Neural cell (in vitro differentiated cells): Measurements from ENCODE around the gene FIBCD1. TPM values are rescaled to one million over a fixed set of nuclear protein-coding genes. Genes with fewer than 3 reads are reported as not detected.

Experiments
- H2AFZ ChIP-seq: fragments of 200-600, 300-800 bp; sonication (generic), shearing (Covaris generic); 2 replicates; pipeline ENCODE4 v1.6.0; 2014; ENCODE audit warnings: low read depth, mild to moderate bottlenecking, antibody characterized with exemption, low read length, moderate library complexity
- H3F3A ChIP-seq: fragments of 200-600 bp; shearing (Covaris generic); 2 replicates; pipeline ENCODE4 v1.6.1; 2016; ENCODE audit warnings: mild to moderate bottlenecking, moderate library complexity, mixed read lengths, antibody characterized with exemption, low read length; ENCODE audit not compliant: insufficient read depth, poor library complexity, severe bottlenecking
- H3K27ac ChIP-seq: fragments of 200-600, 300-800 bp; sonication (generic), shearing (Covaris generic); 2 replicates; pipeline ENCODE4 v1.5.1; 2014; ENCODE audit warnings: mild to moderate bottlenecking, low read length, moderate library complexity
- H3K27me3 ChIP-seq: fragments of 300-800, 200-600 bp; sonication (generic), shearing (Covaris generic); 2 replicates; pipeline ENCODE4 v1.6.0; 2014; ENCODE audit warnings: mild to moderate bottlenecking, low read depth, low read length, moderate library complexity; ENCODE audit not compliant: insufficient read depth
- H3K36me3 ChIP-seq: fragments of 300-800, 200-600 bp; sonication (generic), shearing (Covaris generic); 2 replicates; pipeline ENCODE4 v1.5.1; 2014; ENCODE audit warnings: mild to moderate bottlenecking, antibody characterized with exemption, low read length, moderate library complexity; ENCODE audit not compliant: insufficient read depth
- H3K4me2 ChIP-seq: fragments of 300-800, 200-600 bp; sonication (generic), shearing (Covaris generic); 2 replicates; pipeline ENCODE4 v1.6.0; 2014; ENCODE audit warnings: mild to moderate bottlenecking, low read length
- H3K4me3 ChIP-seq: fragments of 300-800, 200-600 bp; sonication (generic), shearing (Covaris generic); 2 replicates; pipeline ENCODE4 v1.5.1; 2014; ENCODE audit warnings: mild to moderate bottlenecking, low read length, moderate library complexity
- H3K79me2 ChIP-seq: fragments of 200-600 bp; shearing (Covaris generic); replicated peaks from 2 replicates; pipeline ENCODE4 v1.6.0; 2014; ENCODE audit warnings: mild to moderate bottlenecking, low read length, moderate library complexity; ENCODE audit not compliant: insufficient read depth
- H3K9ac ChIP-seq: fragments of 300-800, 200-600 bp; sonication (generic), shearing (Covaris generic); 2 replicates; pipeline ENCODE4 v1.6.1; 2016; ENCODE audit warnings: mild to moderate bottlenecking, low read length, mixed read lengths
- H3K9me2 ChIP-seq: fragments of 200-600 bp; shearing (Covaris generic); 2 replicates; pipeline ENCODE4 v1.6.1; 2016; ENCODE audit warnings: mild to moderate bottlenecking, low read length, mixed read lengths; ENCODE audit not compliant: insufficient read depth
- H3K9me3 ChIP-seq: fragments of 200-600, 300-800 bp; sonication (generic), shearing (Covaris generic); 2 replicates; pipeline ENCODE4 v1.6.1; 2016; ENCODE audit warnings: mild to moderate bottlenecking, mixed run types, low read length, moderate library complexity, mixed read lengths
- H4K20me1 ChIP-seq: fragments of 200-600 bp; shearing (Covaris generic); 2 replicates; pipeline ENCODE4 v1.6.1; 2016; ENCODE audit warnings: mild to moderate bottlenecking, mixed run types; ENCODE audit not compliant: insufficient read depth
- EP300 ChIP-seq: fragments of 450-650 bp; conservative IDR thresholded peaks from 2 replicates; pipeline ENCODE4 v1.6.1; 2014; ENCODE audit warnings: antibody characterized with exemption, mild to moderate bottlenecking, moderate library complexity; ENCODE audit not compliant: poor library complexity, severe bottlenecking
- EZH2 ChIP-seq: fragments of 200-600, 300-800 bp; shearing (Covaris generic), sonication (generic); IDR thresholded peaks from 2 replicates; pipeline ENCODE4 v1.6.1; 2014; ENCODE audit warnings: antibody characterized with exemption, low read length, borderline replicate concordance, mild to moderate bottlenecking; ENCODE audit not compliant: insufficient read depth, poor library complexity, severe bottlenecking
- MXI1 ChIP-seq: fragments of 450-650 bp; conservative IDR thresholded peaks from 2 replicates; pipeline ENCODE4 v1.6.1; 2014; ENCODE audit warnings: antibody characterized with exemption, mild to moderate bottlenecking; ENCODE audit not compliant: poor library complexity, severe bottlenecking
- POLR2AphosphoS5 ChIP-seq: IDR thresholded peaks from 2 replicates; pipeline ENCODE4 v1.6.1; 2012
- RAD21 ChIP-seq: fragments of 450-650 bp; conservative IDR thresholded peaks from 2 replicates; pipeline ENCODE4 v1.6.1; 2014; ENCODE audit warnings: antibody characterized with exemption, mild to moderate bottlenecking, moderate library complexity
- SMC3 ChIP-seq: fragments of 450-650 bp; conservative IDR thresholded peaks from 2 replicates; pipeline ENCODE4 v1.6.1; 2014; ENCODE audit warnings: antibody characterized with exemption, mild to moderate bottlenecking, moderate library complexity; ENCODE audit not compliant: poor library complexity
- TAF1 ChIP-seq: IDR thresholded peaks from 2 replicates; pipeline ENCODE4 v1.6.1; 2012; ENCODE audit warnings: low read depth
- polyA plus RNA-seq: library from polyadenylated mRNA; depleted of rRNA; stranded (reverse); fragments of >200 nt; gene quantifications from 2 replicates; pipeline ENCODE4 v1.2.3, GENCODE V29; 2014
- TF ChIP-seq, protein P1 (sequence below): IDR thresholded peaks from 2 replicates; pipeline ENCODE4 v1.6.1; 2012; ENCODE audit warnings: borderline replicate concordance
- TF ChIP-seq, protein P2 (sequence below): fragments of 450-650 bp; IDR thresholded peaks from 2 replicates; pipeline ENCODE4 v1.5.1; 2014; ENCODE audit warnings: antibody characterized with exemption, mild to moderate bottlenecking, moderate library complexity; ENCODE audit not compliant: poor library complexity, severe bottlenecking

The FIBCD1 gene
- polyA plus RNA-seq, 1 donor from 2014 or later = 2.7 TPM

DNA sequence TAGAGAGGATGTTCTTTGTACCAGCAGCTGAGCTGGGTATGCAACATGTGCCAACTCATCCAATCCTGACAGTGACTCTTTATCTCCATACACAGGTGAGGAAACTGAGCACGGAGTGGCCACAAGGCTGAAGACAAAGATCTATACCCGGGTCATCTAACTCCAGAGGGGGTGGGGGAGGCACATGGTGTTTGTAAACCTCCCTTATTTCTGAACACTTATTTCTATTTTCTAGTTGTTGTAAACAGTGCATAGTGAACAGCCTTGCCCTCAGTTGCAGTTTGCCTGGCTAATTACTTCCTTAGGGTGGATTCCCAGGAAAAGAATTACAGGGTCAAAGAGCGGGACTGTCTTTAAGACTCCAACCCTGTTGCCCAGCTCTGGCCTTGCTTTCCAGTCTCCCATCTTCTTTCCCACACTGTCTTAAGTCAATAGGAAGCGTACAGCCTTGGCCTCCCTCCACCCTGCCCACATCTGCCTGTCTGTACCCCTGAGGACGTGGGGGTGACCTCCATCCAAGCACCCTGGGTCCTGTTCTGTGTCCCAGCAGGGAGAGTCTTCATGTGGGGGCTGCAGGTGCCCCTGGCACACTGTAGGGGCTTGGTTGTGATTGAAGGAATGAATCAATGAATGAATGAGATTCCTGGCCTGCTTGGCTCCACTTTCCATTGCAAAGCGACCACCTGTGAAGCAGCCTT, 13.2 kb upstream of the FIBCD1 start:
- Histone ChIP-seq H3K9me2 (no peaks in the 10 kb centered on the region), H3K9ac (no peak overlapping the region), H3K4me3 (no peak overlapping the region), H3K79me2 (no peaks in the 10 kb centered on the region), H3K27me3 (no peaks in the 10 kb centered on the region), H4K20me1 (no peaks in the 10 kb centered on the region), H3K4me2 (no peak overlapping the region), H3K9me3 (no peaks in the 10 kb centered on the region), H2AFZ (no peak overlapping the region), H3K36me3 (no peaks in the 10 kb centered on the region), H3K27ac (no peak overlapping the region), H3F3A (no peaks in the 10 kb centered on the region)
- TF ChIP-seq, protein P1, sequence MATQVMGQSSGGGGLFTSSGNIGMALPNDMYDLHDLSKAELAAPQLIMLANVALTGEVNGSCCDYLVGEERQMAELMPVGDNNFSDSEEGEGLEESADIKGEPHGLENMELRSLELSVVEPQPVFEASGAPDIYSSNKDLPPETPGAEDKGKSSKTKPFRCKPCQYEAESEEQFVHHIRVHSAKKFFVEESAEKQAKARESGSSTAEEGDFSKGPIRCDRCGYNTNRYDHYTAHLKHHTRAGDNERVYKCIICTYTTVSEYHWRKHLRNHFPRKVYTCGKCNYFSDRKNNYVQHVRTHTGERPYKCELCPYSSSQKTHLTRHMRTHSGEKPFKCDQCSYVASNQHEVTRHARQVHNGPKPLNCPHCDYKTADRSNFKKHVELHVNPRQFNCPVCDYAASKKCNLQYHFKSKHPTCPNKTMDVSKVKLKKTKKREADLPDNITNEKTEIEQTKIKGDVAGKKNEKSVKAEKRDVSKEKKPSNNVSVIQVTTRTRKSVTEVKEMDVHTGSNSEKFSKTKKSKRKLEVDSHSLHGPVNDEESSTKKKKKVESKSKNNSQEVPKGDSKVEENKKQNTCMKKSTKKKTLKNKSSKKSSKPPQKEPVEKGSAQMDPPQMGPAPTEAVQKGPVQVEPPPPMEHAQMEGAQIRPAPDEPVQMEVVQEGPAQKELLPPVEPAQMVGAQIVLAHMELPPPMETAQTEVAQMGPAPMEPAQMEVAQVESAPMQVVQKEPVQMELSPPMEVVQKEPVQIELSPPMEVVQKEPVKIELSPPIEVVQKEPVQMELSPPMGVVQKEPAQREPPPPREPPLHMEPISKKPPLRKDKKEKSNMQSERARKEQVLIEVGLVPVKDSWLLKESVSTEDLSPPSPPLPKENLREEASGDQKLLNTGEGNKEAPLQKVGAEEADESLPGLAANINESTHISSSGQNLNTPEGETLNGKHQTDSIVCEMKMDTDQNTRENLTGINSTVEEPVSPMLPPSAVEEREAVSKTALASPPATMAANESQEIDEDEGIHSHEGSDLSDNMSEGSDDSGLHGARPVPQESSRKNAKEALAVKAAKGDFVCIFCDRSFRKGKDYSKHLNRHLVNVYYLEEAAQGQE = no peak
- TF ChIP-seq EP300 (no peak), RAD21 (no peak), EZH2 (no peak), POLR2AphosphoS5 (no peak), MXI1 (no peak)
- TF ChIP-seq, protein P2, sequence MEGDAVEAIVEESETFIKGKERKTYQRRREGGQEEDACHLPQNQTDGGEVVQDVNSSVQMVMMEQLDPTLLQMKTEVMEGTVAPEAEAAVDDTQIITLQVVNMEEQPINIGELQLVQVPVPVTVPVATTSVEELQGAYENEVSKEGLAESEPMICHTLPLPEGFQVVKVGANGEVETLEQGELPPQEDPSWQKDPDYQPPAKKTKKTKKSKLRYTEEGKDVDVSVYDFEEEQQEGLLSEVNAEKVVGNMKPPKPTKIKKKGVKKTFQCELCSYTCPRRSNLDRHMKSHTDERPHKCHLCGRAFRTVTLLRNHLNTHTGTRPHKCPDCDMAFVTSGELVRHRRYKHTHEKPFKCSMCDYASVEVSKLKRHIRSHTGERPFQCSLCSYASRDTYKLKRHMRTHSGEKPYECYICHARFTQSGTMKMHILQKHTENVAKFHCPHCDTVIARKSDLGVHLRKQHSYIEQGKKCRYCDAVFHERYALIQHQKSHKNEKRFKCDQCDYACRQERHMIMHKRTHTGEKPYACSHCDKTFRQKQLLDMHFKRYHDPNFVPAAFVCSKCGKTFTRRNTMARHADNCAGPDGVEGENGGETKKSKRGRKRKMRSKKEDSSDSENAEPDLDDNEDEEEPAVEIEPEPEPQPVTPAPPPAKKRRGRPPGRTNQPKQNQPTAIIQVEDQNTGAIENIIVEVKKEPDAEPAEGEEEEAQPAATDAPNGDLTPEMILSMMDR = no peak

DNA sequence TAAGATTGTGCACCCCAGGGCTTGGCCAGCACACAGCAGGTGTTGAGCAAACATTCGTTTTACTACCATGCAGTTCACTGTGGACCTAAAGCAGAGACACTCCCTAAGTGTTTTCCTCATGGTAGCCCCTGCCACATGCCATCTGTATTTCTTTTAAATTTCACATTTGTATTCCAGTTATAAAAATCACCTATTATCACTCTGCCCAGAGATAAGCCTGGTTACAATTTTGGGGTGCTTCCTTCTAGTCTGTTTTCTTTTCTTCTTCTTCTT, 10.9 kb upstream of the FIBCD1 start:
- no peaks in the 10 kb centered on the region for H3K36me3 ChIP-seq
- no peak overlapping the region for H3K4me3 ChIP-seq
- H2AFZ ChIP-seq = no peak overlapping the region
- H3K9me3 ChIP-seq = no peaks in the 10 kb centered on the region
- no peaks in the 10 kb centered on the region for H3K79me2 ChIP-seq
- no peaks in the 10 kb centered on the region for H3F3A ChIP-seq
- H3K27ac ChIP-seq = no peak overlapping the region
- no peak overlapping the region for H3K4me2 ChIP-seq
- no peak overlapping the region for H3K9ac ChIP-seq
- TF ChIP-seq MXI1 = no peak
- no peak for TF ChIP-seq EP300
- TF ChIP-seq SMC3 = no peak
- TF ChIP-seq POLR2AphosphoS5 = no peak
- TF ChIP-seq RAD21 = no peak
- no peak for TF ChIP-seq TAF1
- TF ChIP-seq, protein P1 = no peak
- TF ChIP-seq, protein P2 = no peak
- no peak for TF ChIP-seq EZH2
- no peaks in the 10 kb centered on the region for H4K20me1 ChIP-seq
- no peaks in the 10 kb centered on the region for H3K9me2 ChIP-seq
- H3K27me3 ChIP-seq = no peaks in the 10 kb centered on the region
